HG02623 (cell line): Measurements from ENCODE around the gene RAB14.

Experiments used
- ATAC-seq: cut with Tn5 transposase; IDR thresholded peaks from one replicate; pipeline ENCODE4 v1.9.1; 2021; ENCODE audit warnings: moderate library complexity; ENCODE audit not compliant: unreplicated experiment

The RAB14 gene

GRCh38 chr9:121201738-121202533 lies at the start of gene RAB14:
TSS of gene RAB14 (minus strand) at chr9:121201869. CDS start at chr9:121193412, 8,457 bp downstream.
- peak; percentile 89 for ATAC-seq

- ATAC-seq, result no peak
These were observed 47.9 kb upstream of the RAB14 start for GRCh38 chr9:121249563-121249962.

- no peak for ATAC-seq
These were observed 45.3 kb upstream of the RAB14 start for GRCh38 chr9:121246821-121247561.

GRCh38 chr9:121242959-121243346 lies 41.3 kb upstream of the RAB14 start:
- ATAC-seq, result no peak

- no peak for ATAC-seq
These were observed 40.7 kb upstream of the RAB14 start for GRCh38 chr9:121242219-121242958.

GRCh38 chr9:121240472-121241135 lies 38.9 kb upstream of the RAB14 start:
- ATAC-seq, result no peak

GRCh38 chr9:121239851-121240250 lies 38.2 kb upstream of the RAB14 start:
- no peak for ATAC-seq

- ATAC-seq, result no peak
These were observed 37.4 kb upstream of the RAB14 start for GRCh38 chr9:121239071-121239470.

- ATAC-seq, result no peak
These were observed 36.2 kb upstream of the RAB14 start for GRCh38 chr9:121237916-121238315.

GRCh38 chr9:121235512-121235911 lies 33.8 kb upstream of the RAB14 start:
- no peak for ATAC-seq

GRCh38 chr9:121234832-121235161 lies 33.1 kb upstream of the RAB14 start:
- no peak for ATAC-seq

- no peak for ATAC-seq
These were observed 32.5 kb upstream of the RAB14 start for GRCh38 chr9:121233906-121234831.

GRCh38 chr9:121232251-121232650 lies 30.6 kb upstream of the RAB14 start:
- no peak for ATAC-seq

- no peak for ATAC-seq
These were observed 28.6 kb upstream of the RAB14 start for GRCh38 chr9:121230256-121230655.

- ATAC-seq, result no peak
These were observed 26.2 kb upstream of the RAB14 start for GRCh38 chr9:121227862-121228261.

GRCh38 chr9:121226175-121226574 lies 24.5 kb upstream of the RAB14 start:
- ATAC-seq, result no peak

- ATAC-seq, result no peak
These were observed 23.6 kb upstream of the RAB14 start for GRCh38 chr9:121225240-121225639.

- ATAC-seq, result no peak
These were observed 21.0 kb upstream of the RAB14 start for GRCh38 chr9:121222524-121223171.

- no peak for ATAC-seq
These were observed 20.0 kb upstream of the RAB14 start for GRCh38 chr9:121221664-121222055.
